DOHH2 (cell line): ENCODE results near the gene ZNF532.
A peak's percentile ranks its signal among the peaks of the same experiment; 100 is the strongest.

Experiments
- H3F3A ChIP-seq: fragments of 200-600 bp; sonication (generic), shearing (Covaris generic); 2 replicates; pipeline ENCODE4 v1.6.0; 2016; ENCODE audit warnings: antibody characterized with exemption, mild to moderate bottlenecking; ENCODE audit not compliant: control insufficient read depth, insufficient read depth
- H3K27ac ChIP-seq: fragments of 200-600 bp; sonication (generic); 2 replicates; pipeline ENCODE4 v1.5.1; 2014; ENCODE audit warnings: low read depth, mild to moderate bottlenecking, low read length, moderate library complexity
- H3K27me3 ChIP-seq: fragments of 200-600 bp; sonication (generic); 2 replicates; pipeline ENCODE4 v1.6.1; 2014; ENCODE audit warnings: mild to moderate bottlenecking, low read length, mixed read lengths; ENCODE audit not compliant: control insufficient read depth
- H3K36me3 ChIP-seq: fragments of 200-600 bp; sonication (generic); 2 replicates; pipeline ENCODE4 v1.6.1; 2014; ENCODE audit warnings: mild to moderate bottlenecking, low read length, moderate library complexity, mixed read lengths; ENCODE audit not compliant: control insufficient read depth
- H3K4me1 ChIP-seq: fragments of 200-600 bp; sonication (generic); 2 replicates; pipeline ENCODE4 v1.6.1; 2014; ENCODE audit warnings: mild to moderate bottlenecking, low read length, mixed read lengths; ENCODE audit not compliant: control insufficient read depth
- H3K4me2 ChIP-seq: fragments of 200-600 bp; sonication (generic); 2 replicates; pipeline ENCODE4 v1.6.0; 2014; ENCODE audit warnings: mild to moderate bottlenecking, low read length, moderate library complexity
- H3K4me3 ChIP-seq: fragments of 200-600 bp; sonication (generic); 2 replicates; pipeline ENCODE4 v1.5.1; 2014; ENCODE audit warnings: mild to moderate bottlenecking, low read length, mixed read lengths
- H3K79me2 ChIP-seq: fragments of 200-600 bp; sonication (generic); 2 replicates; pipeline ENCODE4 v1.6.1; 2014; ENCODE audit warnings: mild to moderate bottlenecking, low read length, mixed read lengths; ENCODE audit not compliant: control insufficient read depth
- H3K9me2 ChIP-seq: fragments of 200-600 bp; sonication (generic); replicated peaks from 2 replicates; pipeline ENCODE4 v1.6.1; 2014; ENCODE audit warnings: mild to moderate bottlenecking, low read length, mixed read lengths; ENCODE audit not compliant: control insufficient read depth
- H3K9me3 ChIP-seq: fragments of 200-600 bp; sonication (generic); 2 replicates; pipeline ENCODE4 v1.6.1; 2014; ENCODE audit warnings: antibody characterized with exemption, low read length, mixed read lengths; ENCODE audit not compliant: control insufficient read depth, insufficient read depth
- H4K20me1 ChIP-seq: fragments of 200-600 bp; sonication (generic); 2 replicates; pipeline ENCODE4 v1.6.0; 2014; ENCODE audit warnings: low read depth, mild to moderate bottlenecking, antibody characterized with exemption, low read length, moderate library complexity; ENCODE audit not compliant: control insufficient read depth, insufficient read depth
- EZH2phosphoT487 ChIP-seq: fragments of 200-600 bp; sonication (generic); IDR thresholded peaks from 2 replicates; pipeline ENCODE4 v1.6.1; 2017; ENCODE audit warnings: borderline replicate concordance, mild to moderate bottlenecking, antibody characterized with exemption, low read length, moderate library complexity, mixed read lengths
- TF ChIP-seq, protein P1 (sequence below): fragments of 200-600 bp; sonication (generic); IDR thresholded peaks from one replicate; pipeline ENCODE4 v1.5.1; 2014; ENCODE audit warnings: antibody characterized with exemption, mild to moderate bottlenecking, low read depth, low read length; ENCODE audit not compliant: poor library complexity, severe bottlenecking

The ZNF532 gene

DNA sequence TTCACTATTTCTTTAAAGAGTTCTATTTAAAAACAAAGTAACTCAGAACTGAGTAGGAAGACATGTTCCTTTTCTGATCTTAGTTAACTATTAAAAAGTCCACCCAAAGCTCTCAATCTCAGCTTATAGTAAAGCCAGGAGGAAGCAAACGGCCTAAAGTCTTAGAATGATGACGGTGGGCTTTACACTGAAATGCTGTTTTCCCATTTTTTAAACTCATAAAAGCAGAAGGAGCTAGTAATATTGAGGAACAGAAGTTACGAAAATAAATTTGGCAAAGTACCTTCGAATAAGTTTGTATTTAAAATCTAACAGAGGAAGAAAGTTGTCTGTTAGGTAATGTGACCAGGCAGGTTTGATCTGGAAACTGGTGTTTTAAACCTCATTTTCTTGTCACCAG lies 111.1 kb downstream of the ZNF532 start:
- H3K36me3 ChIP-seq = peaks cover 77% of the 10 kb centered on the region
- peaks cover 68% of the 10 kb centered on the region for H3K79me2 ChIP-seq
- no peaks in the 10 kb centered on the region for H3K9me3 ChIP-seq
- H3K27me3 ChIP-seq = no peaks in the 10 kb centered on the region
- H4K20me1 ChIP-seq = no peaks in the 10 kb centered on the region
- H3K9me2 ChIP-seq = no peaks in the 10 kb centered on the region
- H3K4me2 ChIP-seq = peak overlapping the region; percentile 67
- peaks cover 55% of the 10 kb centered on the region for H3K4me1 ChIP-seq
- TF ChIP-seq, protein P1, sequence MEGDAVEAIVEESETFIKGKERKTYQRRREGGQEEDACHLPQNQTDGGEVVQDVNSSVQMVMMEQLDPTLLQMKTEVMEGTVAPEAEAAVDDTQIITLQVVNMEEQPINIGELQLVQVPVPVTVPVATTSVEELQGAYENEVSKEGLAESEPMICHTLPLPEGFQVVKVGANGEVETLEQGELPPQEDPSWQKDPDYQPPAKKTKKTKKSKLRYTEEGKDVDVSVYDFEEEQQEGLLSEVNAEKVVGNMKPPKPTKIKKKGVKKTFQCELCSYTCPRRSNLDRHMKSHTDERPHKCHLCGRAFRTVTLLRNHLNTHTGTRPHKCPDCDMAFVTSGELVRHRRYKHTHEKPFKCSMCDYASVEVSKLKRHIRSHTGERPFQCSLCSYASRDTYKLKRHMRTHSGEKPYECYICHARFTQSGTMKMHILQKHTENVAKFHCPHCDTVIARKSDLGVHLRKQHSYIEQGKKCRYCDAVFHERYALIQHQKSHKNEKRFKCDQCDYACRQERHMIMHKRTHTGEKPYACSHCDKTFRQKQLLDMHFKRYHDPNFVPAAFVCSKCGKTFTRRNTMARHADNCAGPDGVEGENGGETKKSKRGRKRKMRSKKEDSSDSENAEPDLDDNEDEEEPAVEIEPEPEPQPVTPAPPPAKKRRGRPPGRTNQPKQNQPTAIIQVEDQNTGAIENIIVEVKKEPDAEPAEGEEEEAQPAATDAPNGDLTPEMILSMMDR = no peak
- TF ChIP-seq EZH2phosphoT487 = no peak
- H3F3A ChIP-seq = peaks cover 5% of the 10 kb centered on the region; the same call in 1 of the 2 replicates
- peak overlapping the region; percentile 60 for H3K27ac ChIP-seq
- H3K4me3 ChIP-seq = peak overlapping the region; percentile 57; the same call in 1 of the 2 replicates

DNA sequence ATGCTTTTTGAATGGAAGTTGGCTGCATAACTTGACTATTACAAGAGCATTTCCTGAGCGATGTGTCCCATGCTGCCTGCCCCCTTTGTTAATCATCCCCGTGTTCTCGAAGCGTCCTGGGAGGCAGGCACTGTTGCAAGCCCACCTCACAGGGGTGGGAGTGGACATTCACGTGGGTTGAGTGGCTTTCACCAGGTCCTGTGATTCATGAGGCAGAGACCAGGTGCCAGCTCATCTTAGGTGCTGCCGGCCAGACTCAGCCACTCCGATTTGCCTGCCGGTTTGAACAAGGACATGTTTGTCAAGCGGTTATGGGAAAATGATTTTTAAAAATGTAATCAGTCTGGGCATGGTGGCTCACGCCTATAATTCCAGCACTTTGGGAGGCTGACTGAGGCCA lies 112.5 kb downstream of the ZNF532 start:
- TF ChIP-seq, protein P1 = no peak
- no peak for TF ChIP-seq EZH2phosphoT487
- Histone ChIP-seq H3K79me2 (peaks cover 54% of the 10 kb centered on the region), H3K9me3 (no peaks in the 10 kb centered on the region), H3K36me3 (peaks cover 74% of the 10 kb centered on the region), H3K27ac (no peak overlapping the region), H3K4me2 (no peak overlapping the region), H3K4me3 (no peak overlapping the region), H3K4me1 (peaks cover 41% of the 10 kb centered on the region), H3F3A (peaks cover 5% of the 10 kb centered on the region; the same call in 1 of the 2 replicates), H3K9me2 (no peaks in the 10 kb centered on the region), H3K27me3 (no peaks in the 10 kb centered on the region), H4K20me1 (no peaks in the 10 kb centered on the region)

DNA sequence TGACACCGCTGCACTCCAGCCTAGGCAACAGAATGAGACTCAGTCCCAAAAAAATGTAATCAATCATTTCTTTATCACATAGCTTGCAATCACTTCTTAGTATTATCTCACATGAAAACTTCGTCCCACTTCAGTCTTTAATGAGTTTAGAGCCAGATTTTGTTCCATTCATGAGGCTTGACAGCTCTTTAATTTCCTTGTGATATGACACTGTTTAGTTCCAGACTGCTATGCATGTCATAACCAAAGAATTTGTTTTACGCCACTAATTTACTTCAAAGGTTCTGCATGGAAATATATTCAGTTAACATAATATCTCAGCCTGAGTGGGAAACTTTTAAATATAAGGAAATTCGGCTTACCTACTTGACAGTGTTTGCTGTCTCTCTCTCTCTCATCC lies 113.1 kb downstream of the ZNF532 start:
- Histone ChIP-seq H3K79me2 (peaks cover 48% of the 10 kb centered on the region), H3F3A (peaks cover 5% of the 10 kb centered on the region; the same call in 1 of the 2 replicates), H3K27ac (no peak overlapping the region), H4K20me1 (no peaks in the 10 kb centered on the region), H3K4me2 (no peak overlapping the region), H3K9me2 (no peaks in the 10 kb centered on the region), H3K9me3 (no peaks in the 10 kb centered on the region), H3K4me3 (no peak overlapping the region), H3K4me1 (peaks cover 35% of the 10 kb centered on the region), H3K36me3 (peaks cover 76% of the 10 kb centered on the region), H3K27me3 (no peaks in the 10 kb centered on the region)
- no peak for TF ChIP-seq EZH2phosphoT487
- TF ChIP-seq, protein P1 = no peak

DNA sequence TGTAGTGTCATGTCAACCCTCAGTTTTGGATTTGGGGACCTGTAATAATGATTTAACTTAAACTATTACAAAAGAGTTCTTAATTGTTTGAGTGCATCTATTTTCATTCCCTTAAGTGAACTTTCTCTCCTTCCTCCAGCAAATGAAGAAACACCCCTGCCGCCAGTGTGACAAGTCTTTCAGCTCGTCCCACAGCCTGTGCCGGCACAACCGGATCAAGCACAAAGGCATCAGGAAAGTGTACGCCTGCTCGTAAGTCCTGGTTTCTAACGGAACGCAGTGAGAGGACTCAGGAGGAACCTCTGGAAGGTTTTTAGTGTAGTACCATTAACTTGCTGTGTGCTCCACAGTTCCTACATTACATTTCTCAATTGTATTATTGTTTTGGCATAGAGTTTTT lies 114.2 kb downstream of the ZNF532 start:
- Histone ChIP-seq H3K79me2 (peaks cover 37% of the 10 kb centered on the region), H3F3A (peaks cover 5% of the 10 kb centered on the region; the same call in 1 of the 2 replicates), H3K4me1 (peaks cover 24% of the 10 kb centered on the region), H4K20me1 (no peaks in the 10 kb centered on the region), H3K27ac (no peak overlapping the region), H3K9me3 (no peaks in the 10 kb centered on the region), H3K27me3 (no peaks in the 10 kb centered on the region), H3K9me2 (no peaks in the 10 kb centered on the region), H3K4me2 (no peak overlapping the region), H3K4me3 (no peak overlapping the region), H3K36me3 (peaks cover 76% of the 10 kb centered on the region)
- TF ChIP-seq, protein P1 = no peak
